SHP77 (cell line): ENCODE results near the gene GP9.
A peak's percentile ranks its signal among the peaks of the same experiment; 100 is the strongest.

ENCODE experiments used
- DNase-seq, 2 experiments: peaks; one replicate each; lab custom pipeline; 2025; lab: John Stamatoyannopoulos, UW

The GP9 gene

DNA sequence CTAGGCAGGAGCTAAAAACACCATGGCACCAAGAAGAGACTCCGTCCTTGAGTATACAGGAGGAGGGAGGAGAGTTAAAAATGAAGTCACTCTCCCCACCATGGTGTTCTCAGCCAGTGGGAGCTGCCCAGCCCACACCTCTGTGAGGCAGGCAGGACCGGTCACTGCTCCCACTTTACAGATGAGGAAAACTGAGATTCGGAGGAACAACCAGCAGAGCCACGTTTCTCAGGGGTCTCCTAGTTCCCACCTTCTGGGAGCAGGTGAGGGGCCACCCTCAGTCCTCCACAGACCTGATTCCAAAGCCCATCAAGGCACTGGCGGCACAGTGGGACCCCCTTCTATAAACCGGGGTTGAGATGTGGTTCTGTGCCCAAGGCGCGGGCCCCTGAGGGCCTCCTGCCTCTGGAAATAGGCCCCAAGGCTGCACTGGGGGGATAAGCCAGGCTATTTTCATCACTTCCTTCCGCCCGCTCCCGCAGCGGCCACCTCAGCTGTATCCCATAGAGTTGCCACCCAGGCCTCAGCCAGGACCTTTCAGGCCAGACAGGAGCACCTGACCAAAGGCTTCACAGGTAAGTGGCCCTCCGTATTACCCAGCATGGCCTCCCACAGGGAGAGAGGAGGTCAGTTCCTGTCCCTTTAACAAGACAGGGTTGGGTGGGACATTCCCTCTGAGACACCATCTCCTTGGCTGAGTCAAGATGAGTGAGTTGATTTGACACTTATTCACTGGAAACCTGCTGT is at the start of gene GP9:
TSS of gene GP9 (plus strand) at position 504 of the 747 bp plus-strand sequence. CDS start 961 bp downstream, outside the sequence.
- no peak for DNase-seq

DNA sequence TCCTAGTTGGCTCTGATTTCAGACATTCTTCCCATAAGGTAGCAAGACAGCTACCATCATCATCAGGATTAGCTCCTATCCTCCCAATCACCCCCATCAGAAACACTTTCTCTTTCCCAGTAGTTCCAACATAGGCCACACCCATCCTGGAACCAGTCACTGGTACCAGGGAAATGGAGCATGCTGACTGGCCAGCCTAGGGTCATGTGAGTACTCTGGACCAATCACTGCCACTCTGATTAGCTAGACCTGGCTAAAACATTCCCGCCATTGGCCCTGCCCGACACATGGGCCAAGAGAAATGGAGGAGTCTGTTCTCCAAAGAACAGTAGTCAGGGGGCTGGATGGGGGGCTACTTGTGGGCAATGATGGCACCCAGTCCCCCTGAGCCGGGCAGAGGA is 47.1 kb upstream of the GP9 start:
- DNase-seq, result no peak

DNA sequence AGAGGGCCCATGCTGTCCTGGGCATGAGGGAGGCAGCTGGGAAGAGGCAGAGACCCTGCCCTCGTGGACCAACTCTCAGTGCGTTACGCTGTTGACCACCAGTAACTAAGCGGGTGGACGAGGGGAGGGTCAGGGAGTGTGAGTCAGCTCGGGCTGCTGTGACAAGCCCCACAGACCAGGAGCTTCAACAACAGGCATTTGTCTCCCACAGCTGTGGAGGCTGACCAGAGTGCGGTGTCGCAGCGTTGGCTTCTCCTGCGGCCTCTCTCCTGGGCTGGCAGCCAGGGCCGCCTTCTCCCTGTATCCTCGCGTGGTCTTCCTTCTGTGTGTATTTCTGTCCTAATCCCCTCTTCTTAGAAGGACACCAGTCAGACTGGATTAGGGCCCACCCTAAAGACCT is 46.4 kb upstream of the GP9 start:
- no peak for DNase-seq

DNA sequence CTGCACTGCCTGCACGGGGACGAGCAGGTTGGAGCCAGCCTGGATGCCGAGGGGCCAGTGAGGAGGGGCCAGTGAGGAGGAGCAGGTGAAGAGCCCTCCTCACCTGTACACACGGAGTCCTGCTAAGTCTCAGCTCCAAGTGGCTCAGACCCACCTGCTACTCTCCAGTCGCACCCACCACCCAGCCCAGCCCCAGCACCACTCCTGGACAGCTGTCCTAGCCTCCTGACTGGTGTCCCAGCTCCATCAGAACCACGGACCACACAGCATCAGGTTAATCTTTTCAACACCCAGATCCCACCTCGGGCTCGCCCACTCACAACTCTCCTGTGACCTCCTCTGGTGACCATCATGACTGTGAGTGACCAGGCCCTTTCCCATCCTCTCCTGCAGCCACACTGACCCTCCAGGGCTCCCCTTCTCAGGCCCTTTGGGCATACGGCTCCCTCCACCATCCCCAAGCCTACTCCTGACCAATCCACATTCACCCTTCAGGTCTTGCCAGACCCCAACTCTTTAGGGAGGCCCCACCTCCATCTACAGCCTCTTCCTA is 45.7 kb upstream of the GP9 start:
- DNase-seq, result no peak

DNA sequence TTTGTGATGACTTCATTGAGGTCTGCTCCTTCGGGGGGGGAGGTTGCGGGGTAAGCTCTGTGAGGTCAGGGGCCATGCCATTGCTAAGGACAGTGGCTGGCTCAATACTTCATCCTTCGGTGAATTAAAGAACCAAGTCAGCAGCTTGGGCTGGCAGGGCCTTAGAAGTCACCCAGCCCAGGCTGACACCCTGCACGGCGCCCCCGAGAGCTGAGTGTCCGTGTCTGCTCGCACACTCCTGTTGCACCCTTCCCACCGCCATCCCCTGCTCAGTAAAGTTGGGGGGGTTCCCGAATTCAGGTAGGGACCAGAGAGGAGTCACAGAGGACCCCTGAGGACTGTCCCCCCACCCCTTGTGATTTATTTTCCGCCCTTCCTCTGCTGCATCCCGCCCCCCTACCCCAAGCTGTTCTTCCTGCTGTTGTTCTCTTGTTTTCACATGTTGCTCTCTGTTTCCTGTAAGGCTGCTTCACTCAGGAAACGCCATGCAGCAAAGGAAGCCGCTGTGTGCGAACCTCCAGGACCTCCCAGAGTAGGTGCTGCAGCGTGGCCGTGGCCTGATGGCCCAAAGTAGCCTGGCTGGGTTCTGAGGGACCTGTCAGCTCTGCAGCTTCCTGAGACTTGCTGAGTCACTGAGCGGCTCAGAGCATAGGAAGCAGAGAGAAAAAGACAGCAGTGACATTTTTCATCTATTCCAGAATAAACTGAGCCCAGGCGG is 45.0 kb upstream of the GP9 start:
- no peak for DNase-seq

DNA sequence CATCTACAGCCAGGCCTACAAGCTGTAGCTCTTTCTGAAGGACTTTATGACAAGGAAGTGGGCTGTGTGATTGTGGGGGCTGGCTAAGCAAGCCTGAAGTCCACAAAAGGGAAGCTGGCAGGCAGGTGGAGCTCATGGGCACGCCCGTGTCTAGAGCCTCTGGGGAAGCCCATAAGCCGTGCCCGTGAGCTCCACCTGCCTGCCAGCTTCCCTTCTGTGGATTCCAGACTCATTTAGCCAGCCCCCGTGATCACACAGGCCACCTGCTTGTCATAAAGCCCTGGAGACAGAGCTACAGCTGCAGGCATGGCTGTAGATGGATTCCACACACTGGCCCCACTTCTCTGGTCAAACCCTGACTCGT is 44.2 kb upstream of the GP9 start:
- DNase-seq, result peak; percentile 94 to 97

DNA sequence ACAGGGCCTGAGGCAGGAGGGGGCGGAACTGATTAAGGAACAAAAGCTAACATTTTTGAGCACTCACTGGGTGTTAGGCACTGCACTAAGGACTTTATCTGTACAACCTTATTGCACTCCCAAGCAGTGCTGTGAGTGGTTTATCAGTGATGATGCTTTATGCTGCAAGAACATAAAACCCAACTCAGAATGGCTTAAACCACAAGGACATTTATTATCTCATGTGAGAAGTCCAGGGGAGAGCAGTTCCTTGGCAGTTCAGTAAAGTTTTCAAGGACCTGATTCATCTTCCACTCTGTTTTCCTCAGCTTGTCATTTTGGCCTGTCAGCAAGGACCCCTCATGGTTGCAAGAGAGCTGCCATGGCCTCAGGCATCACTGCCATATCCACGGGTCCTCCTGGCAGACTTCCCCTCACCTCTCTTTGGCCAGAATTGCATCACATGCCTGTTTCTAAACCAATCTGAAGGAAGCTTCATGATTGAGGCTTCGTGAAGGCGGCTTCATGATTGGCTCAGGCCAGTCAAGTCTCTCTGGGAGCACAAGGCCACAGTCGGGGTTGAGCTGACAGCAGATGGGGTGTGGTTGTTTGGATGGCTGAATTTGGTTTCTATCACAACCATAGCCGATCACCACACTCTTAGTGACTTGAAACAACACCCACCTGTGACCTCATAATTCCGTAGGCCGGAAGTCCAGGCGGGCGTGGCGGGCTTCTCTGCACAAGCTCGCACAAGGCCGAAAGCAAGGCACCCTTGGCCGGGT is 43.7 kb upstream of the GP9 start:
- no peak for DNase-seq

DNA sequence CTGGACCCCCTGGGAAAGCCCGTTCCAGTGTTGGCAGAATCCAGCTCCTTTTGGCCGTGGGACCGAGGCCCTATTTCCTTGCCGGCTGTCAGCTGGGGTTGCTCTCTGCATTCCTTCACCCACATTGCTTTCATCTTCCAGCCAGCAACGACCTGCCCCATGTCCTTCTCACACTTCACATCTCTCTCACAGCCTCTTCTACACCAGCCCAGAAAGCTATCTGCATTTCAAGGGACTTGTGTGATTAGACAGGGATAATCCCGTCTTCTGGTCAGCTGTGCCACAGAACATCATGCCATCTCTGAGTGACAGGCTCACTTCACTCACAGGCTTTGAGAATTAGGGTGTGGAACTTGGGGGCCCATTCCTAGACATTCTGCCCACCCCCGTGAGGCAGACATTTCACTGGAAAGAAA is 43.1 kb upstream of the GP9 start:
- no peak for DNase-seq

DNA sequence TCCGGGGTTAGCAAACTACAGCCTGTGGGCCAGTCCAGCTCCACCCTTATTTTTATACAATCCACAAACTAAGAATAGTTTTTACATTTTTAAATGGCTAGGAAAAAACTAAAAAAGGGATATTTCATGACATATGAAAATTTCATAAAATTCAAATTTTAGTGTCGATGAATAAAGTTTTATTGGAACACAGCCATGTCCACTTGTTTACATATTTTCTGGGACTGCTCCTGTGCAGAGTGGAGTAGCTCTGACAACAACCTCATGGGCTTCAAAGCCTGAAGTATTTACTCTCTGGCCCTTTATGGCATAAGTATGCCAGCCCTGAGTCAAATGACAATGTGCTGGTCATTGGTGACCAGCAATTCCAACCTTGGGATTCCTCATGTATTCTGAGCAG is 42.3 kb upstream of the GP9 start:
- no peak for DNase-seq

DNA sequence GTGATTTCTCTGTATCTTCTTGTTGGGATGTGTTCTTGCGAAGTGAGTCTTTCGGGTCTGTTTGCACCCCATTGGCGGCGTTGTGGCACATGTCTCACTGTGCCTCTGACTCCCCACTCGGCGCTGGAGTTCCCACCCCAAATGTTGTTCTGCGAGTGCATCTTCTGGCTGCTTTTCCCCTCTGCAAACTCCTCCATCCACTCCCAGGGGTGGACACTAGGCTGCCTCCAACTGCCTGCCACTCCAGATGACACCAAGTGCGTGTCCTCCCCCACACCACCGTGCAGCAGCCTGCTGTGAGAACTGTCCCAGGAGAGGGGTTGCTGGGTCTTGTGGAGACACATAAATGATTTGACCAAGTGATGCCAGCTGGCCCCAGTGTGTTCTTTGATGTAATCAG is 41.8 kb upstream of the GP9 start:
- DNase-seq, result no peak

DNA sequence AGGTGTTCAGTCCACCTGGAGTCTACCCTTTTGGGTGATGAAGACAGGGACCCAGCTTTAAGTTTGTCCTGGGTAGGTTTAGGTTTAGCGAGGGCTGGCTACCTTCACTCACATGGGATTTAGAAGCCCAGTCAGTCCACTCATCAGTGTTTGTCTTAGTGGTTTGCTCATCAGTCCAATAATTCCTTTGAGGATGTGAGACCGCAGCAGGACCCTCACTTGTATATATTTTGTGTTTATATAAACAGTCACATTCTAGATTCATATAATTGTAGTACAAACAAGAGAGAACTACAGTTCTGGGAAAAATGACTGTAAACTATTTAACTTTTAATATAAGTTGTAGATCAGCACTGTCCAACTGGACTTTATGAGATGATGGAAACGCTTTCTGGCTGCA is 41.3 kb upstream of the GP9 start:
- DNase-seq, result no peak

DNA sequence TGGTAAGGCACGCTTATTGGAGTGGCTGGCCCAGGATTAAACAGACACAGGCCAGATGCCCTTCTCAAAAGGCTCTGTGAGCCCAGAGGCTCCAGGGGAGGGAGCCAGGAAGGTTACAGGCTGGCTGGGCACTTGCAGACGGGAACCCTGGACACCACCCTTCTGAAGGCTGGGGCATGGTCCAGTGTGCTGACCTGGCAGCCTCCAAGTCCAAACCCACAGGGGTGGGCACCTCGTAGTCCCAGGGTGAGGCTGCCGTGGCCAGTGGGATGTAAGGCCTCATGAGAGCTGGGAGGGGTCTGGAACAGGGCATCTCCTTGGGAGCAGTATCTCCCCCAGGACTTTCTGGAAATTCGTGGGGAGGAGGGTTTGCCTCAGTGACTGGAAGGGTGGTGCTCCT is 39.9 kb upstream of the GP9 start:
- no peak for DNase-seq

DNA sequence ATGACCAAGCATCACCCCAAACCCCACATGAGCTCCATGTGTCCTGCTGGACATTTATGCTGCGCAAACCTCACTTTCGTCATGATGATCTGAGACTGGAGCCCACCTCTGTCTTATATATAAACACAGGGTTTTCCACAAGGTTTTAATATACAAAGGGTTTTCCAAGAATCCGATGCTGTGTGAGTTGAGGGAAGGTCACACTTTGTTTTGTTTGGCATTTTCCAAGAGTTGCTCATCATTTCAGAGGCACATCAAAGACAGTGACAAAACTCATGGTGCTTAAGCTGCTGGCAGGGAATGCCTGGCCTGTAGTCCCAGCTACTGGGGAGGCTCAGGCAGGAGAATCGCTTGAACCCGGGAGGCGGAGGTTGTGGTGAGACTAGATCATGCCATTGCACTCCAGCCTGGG is 39.4 kb upstream of the GP9 start:
- DNase-seq, result no peak

DNA sequence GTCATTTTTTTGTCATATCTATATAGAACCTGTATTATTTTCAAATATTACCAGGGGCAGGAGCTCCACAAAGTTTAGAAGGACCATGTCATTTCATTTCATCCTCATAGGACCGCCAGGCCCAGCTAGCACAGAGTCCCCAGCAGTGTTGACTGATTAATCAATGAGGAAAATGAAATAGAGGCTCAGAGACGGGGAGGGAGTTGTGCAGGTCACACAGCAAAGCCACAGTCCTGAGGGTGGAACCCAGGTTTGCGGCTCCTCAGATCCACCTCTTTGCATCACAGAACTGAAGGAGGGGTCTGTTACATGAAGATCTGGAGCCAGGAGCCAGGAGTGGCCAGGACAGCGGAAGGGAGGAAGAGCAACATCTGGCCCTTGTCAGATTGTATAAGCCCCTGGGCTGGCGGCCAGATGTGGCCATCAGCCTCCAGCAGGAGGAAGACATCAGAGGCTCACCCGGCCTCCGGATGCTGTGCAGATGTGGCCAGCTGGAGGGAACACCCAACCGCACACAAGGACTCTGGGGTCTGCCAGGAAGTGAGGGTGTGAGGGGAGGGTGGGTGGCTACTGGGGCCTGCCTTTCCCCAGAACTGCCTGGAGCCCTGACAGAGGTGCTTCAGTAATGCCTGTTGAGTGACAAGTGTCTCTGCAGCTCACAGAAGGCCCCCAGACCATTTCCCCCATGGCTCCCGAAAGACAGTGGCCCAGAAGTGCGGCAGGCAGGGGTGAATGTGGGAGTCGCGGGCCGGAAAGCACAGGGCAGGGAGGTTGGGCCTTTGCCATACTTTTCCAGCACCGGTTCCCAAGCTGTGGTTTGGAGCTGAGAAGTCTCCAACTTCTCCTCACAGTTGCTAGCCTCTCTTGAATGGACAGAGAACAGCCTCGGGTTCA is 38.2 kb upstream of the GP9 start:
- DNase-seq, result no peak

DNA sequence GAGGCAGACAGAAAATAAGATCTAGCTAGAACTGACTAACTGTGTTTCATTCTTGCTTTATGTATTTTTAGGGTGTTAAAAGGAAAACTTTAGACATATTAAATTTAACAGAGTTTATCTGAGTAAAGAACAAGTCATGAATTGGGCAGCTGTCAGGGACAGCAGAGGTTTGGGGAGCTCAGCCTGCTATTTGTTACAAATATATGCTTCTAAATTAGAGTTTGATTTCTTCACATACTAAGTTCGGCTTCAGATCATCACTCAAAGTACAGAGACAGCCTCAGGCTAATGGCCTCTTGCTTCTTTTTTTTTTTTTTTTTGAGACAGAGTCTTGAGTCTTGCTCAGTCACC is 37.6 kb upstream of the GP9 start:
- no peak for DNase-seq

DNA sequence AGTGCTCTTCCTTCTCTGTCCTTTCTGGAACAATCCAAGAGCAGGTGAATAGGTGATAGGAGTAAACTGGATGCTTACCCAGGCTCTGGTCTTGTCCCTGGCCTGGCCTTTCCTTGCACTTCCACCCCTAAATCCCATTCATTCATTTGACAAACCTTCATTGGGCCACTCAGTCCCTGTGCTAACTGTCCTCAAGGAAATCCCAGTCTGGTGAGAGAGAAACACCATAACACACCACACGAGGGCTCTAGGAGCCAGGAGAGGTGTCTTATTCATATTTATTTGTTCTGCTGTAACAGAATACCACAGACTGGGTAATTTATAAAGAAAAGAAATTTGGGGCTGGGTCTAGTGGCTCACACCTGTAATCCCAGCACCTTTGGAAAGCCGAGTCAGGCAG is 36.7 kb upstream of the GP9 start:
- no peak for DNase-seq

DNA sequence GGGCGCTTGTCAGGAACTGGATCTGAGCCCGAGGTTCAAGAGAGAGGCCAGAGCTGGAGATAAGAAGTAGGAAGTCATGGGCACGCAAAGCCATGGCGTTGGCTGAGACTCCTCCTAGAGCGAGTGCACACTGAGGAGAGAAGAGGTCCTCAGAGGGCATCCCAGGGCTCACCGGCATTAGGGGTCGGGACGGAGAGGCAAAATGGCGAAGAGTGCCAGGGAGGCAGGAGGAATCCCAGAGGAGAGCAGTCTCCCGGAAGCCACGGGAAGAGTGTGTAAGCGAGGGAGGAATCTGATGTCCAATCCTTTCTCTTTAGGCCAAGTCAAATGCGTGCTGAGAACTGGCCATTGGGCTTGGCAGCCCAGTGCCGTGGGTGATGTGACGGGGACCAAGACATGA is 35.5 kb upstream of the GP9 start:
- DNase-seq, result no peak

DNA sequence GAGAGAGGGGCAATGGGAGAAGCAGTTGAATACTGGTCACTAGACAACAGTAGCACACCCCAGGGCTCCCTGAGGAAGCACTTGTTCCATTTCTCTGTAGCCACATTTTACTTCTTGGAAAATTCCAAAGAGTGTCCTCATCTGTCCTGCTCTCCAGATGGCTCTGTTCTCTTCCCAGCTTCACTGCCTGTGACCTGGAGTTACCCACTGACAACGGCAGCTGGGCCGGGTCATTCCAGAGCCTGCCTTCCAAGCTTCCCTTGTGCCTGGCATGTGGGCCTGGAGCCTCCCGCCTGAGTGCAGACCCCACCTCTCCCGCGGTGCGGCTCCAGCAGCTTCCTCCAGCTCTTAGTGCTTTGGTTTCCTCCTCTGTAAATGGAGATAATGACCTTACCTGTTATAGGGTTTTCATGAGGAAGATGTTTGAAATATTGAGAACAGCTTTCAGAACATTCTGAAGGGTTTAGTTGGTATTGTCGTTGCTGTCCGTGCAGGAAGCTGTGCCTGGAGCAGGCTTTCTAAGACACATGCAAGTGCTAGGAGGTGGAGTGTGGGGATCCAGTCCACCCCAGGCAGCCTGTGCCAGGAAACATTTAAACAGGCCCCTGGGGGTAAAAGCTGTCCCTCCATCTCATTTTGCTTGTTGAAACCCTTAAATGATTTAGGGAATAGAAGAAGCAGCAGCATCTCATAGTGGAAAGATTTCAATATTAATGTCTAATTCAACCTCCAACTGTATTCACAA is 34.7 kb upstream of the GP9 start:
- no peak for DNase-seq

DNA sequence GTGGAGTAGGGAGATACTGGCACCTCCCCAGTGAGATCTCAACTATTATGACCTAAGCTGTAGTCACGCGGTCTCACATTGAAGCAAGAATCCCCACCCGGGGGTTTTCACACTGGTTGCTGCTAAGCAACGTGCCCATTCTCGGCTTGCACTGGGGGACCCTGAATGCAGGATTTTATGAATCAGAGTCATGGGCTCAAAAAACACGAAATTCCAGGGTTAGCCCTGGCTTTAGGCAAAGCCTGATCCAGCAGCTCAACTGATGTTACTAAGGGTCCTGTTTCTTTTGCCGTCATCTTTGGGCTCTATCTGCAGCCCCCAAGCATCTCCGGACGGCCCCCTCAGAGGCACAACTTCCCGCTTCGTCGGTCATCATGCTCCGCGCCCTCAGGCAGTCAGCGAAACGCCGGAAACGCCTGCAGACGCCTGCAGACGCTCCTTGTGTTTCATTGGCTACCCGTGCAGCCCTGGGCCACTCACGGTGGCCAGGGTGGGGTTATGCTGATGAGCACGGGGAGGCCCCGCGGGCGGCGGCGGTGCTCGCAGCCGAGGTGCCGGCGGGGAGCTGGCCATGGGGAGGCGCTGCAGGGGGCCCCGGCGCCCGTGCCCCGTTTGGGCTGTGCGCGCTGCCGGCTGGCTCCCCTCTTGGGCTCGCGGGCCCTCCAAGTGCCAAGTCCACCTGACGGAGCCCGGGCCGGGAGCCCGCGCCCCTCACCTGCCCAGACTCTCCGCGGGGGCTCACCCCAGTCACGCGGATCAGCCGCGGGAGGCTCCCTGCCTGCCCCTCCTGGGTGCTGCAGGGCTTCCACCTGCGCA is 33.6 kb upstream of the GP9 start:
- DNase-seq, result peak; percentile 78

DNA sequence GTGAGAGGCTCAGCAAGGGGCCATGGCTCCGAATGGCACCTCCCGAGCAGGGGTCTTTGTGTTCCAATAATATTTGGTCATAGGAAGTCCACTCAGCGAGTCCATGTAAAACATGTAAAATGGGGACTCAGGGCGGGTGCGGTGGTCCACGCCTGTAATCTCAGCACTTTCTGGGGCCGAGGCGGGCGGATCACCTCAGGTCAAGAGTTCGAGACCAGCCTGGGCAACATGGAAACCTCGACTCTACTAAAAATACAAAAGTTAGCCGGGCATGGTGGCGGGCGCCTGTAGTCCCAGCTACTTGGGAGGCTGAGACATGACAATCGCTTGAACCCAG is 33.1 kb upstream of the GP9 start:
- no peak for DNase-seq
